GM20431 (cell line): ENCODE results near the gene RNASE1.

ENCODE experiments used
- in situ Hi-C: fragments of 300-500 bp; cut with MseI, MboI; formaldehyde crosslinking; loops from one replicate; pipeline ENCODE4 v1.15.0; 2020; ENCODE audit warnings: low sequenced_read_pairs; ENCODE audit not compliant: unreplicated experiment

The RNASE1 gene

DNA sequence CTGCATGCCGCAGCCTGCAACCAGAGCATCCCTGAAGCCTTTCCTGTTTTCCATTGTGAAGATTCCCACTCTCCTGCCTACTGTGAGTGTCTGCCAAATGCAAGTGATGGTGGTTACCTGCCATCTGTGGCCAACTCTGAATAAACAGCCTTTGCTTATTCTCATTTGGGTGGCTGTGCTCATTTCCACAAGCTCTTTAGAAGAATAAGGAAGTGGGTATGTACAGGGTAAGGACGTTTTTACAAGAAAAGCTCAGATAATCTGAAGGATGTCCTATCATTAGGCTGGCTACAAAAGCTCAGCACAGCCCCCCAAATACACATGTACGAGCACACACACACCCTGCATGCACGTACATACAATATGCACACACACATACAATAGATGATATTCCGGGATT, 7.3 kb upstream of the RNASE1 start:
- in situ Hi-C loops = no loop called here

DNA sequence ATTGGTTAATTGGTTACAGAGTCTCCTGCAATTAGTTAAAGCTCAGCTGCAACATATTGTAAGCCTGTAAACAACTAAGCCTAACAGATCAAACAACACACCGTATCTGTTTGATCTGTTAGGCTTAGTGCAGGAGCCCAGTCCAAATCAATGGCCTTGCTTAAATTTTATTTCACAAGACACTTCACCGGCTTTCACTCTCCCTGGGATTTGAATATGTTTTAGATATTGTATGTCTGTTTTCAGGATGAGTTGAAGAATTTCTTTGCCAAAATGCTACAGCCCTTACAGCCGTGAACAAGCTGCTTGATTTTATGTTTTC, 5.5 kb upstream of the RNASE1 start:
- in situ Hi-C loops = no loop called here

DNA sequence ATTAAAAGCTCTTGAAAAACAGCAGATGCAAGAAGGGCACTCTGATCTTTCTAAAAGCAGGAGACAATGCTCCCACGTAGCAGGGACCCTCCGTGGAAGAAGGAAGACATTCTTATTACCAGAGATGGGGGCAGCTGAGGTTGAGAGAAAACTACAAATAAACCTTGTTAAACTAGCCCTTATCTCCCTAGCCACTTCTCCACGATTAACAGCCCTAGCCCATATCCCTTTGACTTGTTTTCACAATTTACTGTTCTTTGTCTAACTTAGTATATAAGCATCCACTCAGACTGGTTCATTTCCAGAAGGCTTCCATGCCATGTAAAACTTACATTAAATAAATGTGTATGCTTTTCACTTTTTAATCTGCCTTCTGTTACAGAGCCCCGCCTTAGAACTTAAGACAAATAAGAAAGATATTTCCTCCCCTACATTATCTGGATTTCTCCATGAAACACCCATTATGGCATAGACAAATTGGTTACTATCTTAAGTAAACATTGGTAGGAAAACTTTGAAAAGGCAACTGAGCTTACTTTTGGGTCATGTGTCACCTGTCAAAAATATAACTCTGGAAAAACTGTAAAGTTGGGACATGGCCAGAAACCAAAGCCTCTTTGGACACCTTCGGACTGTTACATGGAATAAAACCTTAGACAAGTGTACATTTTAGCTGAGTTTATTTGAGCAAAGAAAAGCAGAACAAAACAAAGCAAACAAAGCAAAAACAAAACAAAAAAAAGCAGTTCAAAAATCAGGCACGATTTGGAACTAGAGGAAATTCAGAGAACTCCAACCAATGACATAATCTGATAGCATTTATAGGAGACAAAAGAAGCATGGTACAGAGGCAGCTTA, 4.9 kb upstream of the RNASE1 start:
- in situ Hi-C loops = no loop called here

DNA sequence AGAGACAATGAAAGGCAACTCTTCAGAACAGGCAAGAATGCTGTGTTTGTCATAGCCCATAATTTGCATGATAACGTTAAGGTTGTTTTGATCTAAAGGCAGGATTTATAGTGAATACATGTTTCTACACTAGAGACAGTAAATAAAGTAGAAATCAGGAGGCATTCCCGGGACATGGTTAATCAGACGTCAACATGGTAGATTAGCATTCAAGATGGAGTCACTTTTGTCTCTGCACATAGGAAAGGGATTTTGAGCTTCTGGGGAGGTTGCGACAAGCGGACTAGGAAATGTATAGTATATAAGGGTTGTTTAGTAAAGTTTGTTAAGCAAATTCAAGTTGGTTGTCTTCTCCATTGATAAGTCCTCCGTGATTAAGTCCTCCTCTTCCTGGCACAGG, 2.8 kb upstream of the RNASE1 start:
- in situ Hi-C loops = no loop called here

DNA sequence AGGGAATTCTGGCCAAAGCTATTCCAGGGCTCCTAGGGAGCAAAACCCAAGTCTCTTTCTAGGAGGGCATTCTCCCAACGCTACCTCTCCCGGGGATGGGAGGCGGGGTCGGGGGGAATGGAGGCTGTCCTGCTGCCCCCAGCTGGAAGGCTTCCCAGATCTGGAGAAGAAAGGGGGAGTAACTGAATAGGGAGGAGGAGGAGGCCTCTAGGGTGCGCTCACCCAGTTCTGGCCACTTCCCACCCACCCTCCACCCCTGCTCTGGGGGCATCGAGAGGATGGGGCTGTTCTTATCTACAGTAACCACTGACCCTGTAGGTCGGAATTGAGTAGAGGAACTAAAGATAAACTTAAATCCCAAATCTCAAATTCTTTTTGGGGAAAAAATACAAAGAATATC, 579 bp upstream of the RNASE1 start:
- in situ Hi-C loops = no loop called here

DNA sequence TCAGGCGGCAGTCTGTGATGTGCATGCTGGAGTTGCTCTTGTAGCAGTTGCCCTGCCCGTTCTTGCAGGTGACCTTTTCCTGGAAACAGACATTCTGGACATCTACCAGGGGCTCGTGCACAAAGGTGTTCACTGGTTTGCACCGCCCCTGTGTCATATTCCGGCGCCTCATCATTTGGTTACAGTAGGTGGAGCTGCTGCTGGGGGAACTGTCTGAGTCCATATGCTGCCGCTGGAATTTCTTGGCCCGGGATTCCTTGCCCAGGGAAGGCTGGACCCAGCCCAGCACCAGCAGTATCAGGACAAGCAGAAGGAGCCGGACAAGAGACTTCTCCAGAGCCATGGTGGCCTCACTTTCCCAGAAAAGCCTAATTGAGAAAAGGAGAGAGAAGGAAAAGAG, 918 bp downstream of the RNASE1 start:
- in situ Hi-C loops = no loop called here

DNA sequence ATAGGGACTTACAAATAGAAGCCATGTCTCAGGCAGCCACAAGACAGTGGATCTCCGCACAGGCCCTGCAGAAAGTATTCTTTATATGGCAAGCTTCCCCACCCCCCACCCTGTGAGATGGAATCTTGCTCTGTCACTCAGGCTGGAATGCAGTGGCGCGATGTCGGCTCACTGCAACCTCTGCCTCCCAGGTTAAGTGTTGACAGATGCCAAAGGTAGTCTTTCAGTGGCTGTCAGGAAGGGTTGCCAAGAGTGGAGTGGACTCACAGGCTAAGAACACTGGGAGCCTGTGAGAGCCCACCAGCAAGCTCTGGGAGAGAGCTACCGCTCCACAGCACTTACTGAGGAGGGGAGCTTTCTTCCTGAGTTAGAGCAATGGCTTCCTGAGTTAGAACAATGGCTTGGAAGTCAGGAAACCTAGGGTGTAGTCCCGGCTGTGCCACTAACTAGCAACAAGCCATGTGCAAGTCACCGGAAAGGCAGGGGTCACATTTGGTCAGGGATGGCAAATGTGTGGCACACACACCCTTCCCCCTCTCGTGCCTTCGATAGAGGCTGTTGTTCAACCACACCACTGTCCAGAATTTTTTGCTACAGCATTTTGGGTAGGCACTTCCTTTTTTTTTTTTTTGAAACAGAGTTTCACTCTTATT, 2.6 kb downstream of the RNASE1 start:
- in situ Hi-C loops = no loop called here

DNA sequence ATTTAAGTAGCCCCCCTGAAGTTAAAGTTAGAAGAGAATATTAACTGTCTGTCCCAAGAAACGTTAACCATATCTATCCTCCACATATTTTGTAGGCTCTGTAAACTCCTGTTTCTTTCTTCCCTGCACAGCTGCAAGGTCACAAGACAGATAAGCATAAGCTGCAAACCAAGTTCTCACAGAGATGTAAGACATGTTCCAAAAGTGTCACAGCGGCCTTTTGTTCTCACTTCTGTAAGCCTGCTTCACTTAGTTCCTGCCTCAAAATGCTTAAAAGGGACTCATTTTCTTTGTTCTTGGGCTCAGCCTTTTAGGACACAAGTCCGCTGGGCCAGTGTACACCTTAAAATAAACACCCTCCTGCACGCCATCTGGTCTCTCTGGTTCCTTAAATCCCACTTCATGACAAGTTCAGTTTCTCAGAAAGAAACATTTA, 3.2 kb downstream of the RNASE1 start:
- in situ Hi-C loops = no loop called here

DNA sequence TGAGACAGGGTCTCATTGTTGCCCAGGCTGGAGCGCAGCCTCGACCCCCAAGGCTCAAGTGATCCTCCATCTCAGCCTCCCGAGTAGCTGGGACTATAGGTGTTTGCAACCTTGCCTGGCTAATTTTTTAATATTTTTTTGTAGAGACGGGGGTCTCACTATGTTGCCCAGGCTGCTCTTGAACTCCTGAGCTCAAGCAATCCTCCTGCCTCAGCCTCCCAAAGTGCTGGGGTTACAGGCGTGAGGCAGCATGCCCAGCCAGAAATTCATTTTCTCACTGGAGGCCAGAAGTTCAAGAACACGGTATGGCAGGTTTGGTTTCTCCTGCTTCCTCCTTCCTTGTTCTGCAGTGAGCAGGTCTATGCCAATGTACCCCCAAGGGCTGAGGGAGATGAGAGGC, 3.7 kb downstream of the RNASE1 start:
- in situ Hi-C loops = no loop called here

DNA sequence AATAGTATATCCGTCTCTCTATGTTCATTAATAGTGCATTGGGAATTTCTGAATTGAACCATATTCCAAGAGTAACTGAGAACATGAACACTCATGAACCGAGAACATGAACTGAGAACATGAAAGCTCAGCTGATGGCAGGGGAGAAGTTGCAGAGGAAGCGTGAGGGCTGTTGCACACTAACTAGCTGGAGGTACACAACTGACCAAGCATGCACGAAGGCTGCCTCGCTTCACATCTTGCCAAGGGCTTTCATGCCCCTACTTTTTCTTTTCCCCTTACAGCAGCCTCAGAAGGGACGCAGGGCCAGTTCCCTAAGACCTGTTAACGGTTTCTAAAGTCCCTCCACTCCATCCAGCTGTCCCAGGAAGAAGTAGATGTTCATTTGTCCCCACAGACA, 4.3 kb downstream of the RNASE1 start:
- in situ Hi-C loops = no loop called here

DNA sequence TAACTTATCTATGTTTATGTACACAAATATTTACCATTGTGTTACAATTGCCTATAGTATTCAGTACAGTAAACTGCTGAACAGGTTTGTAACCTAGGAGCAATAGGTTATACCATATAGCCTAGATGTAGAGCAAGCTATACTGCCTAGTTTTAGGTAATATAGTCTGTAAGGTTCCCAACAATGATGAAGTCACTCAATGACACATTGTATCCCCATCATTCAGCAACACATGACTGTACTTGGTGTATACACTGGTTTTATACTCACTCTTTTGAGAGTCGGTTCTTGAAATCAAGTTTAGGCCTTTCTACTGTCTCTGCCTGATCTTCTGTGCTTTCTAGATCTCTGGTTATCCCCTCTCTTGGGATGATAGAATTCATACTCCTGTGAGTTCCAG, 5.5 kb downstream of the RNASE1 start:
- in situ Hi-C loops = no loop called here

DNA sequence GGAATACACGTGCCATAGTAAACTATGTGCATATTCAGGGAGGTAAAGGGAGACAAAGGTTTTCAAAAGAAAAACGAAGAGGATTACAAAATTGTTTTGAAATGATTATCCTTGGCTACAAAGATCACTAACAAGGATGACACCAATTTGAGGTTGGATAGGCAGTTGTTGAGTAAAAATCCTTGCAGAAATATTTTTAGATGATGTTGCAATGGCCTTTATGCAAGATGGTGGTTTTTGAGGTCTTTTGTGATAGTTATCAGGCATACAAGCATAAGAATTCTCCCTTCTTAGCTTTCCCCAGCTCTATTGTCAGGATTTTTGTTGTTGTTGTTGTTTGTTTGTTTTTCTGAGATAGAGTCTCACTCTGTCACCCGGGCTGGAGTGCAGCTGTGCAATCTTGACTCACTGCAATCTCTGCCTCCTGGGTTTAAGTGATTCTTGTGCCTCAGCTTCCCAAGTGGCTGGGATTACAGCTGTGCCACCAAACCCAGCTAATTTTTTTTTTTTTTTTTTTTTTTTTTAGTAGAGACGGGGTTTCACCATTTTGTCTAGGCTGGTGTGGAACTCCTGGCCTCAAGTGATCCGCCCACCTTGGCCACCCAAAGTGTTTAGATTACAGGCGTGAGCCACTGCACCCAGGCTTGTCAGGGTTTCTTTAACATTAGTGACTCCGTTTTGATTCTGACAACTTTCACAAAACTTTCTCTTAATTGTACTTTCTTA, 7.8 kb downstream of the RNASE1 start:
- in situ Hi-C loops = no loop called here

DNA sequence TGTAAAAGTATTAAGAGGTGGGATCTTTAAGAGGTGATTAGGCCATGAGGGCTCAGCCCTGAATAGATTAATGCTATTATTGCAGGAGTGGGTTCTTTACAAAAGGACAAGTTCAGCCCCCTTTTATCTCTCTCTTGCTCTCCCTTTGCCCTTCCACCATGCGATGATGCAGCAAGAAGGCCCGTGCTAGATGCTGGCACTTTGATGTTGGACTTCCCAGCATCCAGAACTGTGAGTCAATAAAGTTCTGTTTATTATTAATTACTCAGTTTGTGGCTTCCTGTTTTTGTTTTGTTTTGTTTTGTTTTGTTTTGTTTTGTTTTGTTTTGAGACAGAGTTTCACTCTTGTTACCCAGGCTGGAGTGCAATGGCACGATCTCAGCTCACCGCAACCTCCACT, 10.1 kb downstream of the RNASE1 start:
- in situ Hi-C loops = no loop called here

DNA sequence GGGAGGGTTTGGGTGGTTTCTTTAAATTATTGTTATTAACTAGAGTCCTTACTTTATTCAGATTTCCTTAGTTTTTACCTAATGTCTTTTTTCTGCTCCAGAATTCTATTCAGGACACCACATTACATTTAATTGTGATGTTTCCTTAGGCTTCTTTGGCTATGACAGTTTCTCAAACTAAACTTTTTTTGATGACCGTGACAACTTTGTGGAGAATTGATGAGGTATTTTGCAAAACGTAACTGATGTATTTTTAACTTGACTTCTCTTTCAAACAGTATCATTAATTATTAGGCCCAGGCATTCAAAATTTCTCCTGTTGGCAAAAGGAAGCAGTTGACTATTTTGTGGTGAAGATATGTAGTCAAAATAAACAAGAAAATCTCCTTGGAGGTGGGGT, 11.0 kb downstream of the RNASE1 start:
- in situ Hi-C loops = no loop called here

DNA sequence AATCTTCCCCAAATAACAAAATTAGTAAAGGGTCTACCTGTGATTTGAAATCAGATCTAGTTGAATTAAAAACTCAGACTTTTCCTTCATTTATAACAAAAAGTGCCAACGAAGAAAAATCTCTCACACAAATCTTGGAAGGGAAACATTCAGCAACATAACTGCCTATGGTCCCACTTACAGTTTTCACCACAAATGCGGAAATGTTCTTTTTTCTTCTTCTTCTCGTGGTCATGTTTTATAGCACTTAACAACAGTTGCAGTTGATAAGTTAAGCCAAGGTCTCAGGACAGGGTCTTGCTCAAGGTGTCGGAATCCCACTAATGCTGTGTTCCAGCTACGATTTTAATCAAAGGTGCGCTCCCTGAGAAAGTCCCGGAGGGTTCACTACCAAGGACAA, 11.5 kb downstream of the RNASE1 start:
- in situ Hi-C loops = no loop called here

DNA sequence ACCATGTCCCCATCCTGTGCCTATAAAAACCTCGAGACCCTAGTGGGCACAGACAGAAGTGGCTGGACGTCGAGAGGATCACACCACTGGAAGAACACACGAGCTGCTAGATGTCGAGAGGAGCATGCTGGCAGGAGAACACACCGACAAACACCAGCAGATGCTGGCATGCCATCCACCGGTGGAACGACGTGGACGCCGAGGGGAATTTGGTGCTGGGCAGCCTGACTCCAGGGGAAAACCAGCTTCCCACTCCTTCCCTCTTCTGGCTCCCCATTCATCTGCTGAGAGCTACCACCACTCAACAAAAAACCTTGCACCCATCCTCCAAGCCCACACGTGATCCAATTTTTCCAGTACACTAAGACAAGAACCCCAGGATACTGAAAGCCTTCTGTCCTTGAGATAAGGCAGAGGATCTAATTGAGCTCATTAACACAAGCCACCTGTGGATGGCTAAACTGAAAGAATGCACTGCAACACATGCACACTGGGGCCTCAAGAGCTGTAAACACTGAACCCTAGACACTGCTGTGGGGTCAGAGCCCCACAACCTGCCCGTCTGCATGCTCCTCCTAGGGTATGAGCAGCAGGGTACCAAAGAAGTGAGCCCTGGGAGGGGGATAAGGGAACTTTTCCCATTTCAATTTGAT, 12.1 kb downstream of the RNASE1 start:
- in situ Hi-C loops = no loop called here

DNA sequence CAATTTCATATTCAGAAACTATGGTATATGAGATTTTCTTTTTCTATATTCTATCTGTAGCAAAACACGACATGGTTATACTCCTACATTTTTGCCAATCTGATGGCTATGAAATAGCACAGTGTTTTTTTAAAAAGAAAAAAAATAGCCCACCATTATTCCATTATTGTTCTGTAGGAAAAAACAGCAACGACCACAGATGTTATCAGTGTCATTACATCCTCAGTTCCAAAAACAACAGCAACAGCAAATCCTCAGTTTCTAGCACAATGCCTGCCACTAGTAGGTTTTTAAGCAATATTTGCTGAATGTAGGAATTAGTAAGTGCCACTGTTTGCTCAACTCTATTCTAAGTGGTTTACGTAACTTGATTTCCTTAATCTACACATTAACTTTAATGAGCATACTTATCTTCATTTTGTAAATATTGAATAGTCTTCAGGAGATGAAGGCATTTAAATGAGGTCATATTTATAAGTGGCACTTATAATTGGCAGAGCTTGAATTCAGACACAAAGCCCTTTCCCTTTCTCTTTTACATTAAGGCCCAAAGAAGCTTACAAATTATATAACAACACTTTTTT, 13.3 kb downstream of the RNASE1 start:
- in situ Hi-C loops = no loop called here

DNA sequence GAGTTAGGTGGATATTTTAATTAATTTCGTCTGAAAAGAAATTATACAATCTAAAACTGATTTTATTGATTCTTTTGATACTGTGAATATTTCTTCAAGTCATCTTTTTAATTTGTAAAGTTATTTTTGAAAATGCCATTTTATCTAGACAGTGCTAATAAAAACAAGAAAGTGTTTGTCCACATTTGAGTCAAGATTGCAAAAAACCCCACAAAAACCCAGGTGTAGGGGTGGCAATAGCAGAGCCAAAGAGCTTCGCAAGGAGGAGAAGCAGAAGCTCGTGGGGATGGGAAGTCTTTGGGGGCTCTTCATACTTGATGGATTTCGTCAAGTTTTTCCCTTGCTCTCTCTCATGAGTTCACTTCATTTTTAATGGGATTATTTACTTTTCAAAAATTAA, 15.6 kb downstream of the RNASE1 start:
- in situ Hi-C loops = no loop called here

DNA sequence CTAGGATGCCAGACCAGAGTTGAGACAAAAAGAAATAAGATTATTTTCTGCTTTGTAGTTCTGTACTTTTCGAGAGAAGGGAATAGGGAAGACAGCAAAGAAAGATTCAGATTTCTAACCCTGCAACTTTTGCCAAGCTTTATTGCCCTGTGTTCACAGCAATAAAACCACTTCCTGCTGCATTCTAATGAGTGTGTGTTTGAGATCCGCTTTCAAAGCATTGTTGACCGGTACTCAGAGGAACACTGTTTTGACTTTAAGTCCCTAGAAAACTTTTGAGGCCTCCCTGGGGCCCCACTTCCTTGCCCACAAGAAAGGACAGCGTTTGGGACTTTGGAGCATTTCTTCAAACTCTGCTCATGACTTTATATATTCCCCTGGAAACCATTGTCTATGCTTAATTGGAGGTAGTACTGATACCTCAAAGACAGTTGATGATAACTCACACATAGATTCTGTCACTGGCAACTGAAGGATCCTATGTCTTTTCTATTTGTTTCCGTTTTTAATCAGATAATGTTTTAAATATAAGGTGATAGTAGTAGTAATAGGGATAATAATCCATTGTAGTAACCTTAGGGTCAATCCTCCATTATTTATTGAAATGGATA, 20.3 kb downstream of the RNASE1 start:
- in situ Hi-C loops = no loop called here

DNA sequence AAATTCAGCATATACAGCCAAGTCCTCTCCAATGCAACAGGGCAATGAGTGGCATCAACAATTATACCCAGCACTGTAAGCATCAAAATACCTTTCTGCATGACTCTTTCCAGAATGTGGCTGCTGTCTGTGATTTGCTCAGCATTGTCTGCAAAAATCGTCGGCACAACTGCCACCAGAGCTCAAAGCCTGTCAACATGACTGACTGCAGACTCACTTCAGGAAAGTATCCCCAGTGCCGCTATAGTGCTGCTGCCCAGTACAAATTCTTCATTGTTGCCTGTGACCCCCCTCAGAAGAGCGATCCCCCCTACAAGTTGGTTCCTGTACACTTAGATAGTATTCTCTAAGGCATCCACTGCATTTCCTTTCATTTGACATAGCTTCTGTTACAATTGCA, 20.8 kb downstream of the RNASE1 start:
- in situ Hi-C loops = no loop called here
